DMS 273 (cell line): ENCODE data around the gene GOLGA6L7.
"Not testable (repeated sequence)": the region's sequence is repeated elsewhere in the genome, so short reads cannot be mapped to it uniquely, and the experiment has no call there.

Source experiments
- DNase-seq: peaks from one replicate; lab custom pipeline; 2025; ENCODE audit not compliant: unreplicated experiment; lab: John Stamatoyannopoulos, UW

The GOLGA6L7 gene

DNA sequence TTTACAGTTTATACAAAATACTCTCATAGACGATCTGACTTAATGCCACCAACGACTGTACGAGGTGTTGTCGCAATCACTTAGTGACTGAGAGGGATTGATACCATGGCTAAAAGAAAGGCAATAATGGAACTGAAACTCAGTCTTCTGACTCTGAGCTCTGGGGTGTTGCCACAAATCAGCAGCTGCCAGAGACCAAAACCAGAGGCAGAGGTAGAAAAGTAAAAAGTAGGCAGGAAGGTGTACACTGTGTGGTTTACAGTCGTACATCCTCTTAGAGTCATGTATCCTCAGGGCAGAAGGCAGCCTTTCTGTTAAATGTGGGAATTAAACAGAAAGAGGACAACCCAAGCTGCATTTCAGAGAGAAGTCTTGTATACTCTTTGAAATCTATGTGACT, 1.2 kb downstream of the GOLGA6L7 start:
- DNase-seq = not testable (repeated sequence)

DNA sequence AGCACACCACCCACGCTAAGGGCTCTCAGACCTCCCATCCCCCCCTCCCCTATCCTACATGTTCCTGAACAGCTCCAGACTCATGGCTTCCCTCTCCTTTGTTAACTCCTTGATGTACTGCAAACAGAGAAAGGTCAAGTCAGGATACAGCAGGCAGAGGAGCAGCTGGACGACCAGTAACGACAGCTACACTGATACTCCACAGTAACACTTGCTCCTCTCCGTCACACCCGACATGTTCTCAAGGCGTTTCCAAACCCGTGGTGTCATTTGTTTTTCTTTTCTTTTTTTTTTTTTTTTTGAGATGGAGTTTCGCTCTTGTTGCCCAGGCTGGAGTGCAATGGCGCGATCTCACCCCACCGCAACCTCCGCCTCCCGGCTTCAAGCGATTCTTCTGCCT, 4.3 kb downstream of the GOLGA6L7 start:
- not testable (repeated sequence) for DNase-seq

DNA sequence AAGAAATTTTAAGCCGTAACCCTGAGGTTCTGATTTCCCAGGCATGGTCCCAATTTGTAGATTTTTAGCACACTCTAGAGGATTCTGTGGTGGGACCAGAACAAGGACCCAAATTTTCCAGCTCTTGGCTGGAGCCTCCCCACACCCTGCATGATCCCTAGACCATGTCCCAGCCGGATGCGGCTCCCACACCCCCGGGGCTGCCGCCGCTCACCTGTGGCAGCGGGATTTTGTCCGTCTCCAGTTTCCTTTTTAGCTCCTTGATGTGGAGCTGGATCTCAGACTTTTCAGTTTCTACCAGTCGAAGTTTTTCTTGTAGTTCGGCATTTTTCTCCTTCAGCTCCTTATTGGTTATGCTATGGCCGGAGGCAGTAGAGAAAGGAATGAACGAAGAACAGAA, 4.9 kb downstream of the GOLGA6L7 start:
- DNase-seq = not testable (repeated sequence)

DNA sequence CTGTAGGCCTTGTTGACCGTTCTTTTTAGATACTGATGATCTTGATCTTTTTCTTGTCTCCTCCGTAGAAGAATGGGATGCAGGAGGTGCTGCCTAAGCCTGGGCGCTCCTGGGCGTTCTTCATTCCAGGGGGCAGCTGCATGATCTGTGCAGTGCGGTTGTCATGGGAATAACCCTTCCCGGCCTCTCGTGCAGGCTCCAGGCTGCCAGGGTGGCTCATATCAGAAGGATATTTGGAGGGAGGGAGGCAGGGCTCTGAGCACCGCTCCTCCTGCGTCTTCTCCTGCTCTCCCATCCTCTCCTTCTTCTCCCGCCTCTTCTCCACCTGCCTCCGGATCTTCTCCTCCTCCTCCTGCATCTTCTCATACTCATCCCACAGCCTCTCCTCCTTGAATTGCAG, 6.2 kb downstream of the GOLGA6L7 start:
- not testable (repeated sequence) for DNase-seq

DNA sequence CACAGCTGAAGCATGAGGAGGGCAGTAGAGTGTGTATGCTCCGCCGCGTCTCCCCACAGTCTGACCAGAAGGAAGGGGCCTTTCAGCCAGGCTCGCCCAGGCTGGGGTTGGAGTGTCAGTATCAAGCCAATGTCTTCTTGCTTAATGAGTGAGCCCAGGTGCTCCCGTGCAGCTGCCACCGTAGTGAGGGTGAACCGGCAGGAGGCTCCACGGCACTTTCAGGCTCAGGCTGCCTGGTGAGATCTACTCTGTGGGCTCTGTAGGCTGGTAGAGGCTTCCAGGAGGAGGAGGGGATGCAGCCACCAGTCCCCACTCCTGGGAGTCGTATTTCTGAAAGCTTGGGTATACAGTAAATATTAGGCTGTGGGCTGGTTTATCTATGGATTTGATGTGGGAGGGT, 8.2 kb downstream of the GOLGA6L7 start:
- not testable (repeated sequence) for DNase-seq

DNA sequence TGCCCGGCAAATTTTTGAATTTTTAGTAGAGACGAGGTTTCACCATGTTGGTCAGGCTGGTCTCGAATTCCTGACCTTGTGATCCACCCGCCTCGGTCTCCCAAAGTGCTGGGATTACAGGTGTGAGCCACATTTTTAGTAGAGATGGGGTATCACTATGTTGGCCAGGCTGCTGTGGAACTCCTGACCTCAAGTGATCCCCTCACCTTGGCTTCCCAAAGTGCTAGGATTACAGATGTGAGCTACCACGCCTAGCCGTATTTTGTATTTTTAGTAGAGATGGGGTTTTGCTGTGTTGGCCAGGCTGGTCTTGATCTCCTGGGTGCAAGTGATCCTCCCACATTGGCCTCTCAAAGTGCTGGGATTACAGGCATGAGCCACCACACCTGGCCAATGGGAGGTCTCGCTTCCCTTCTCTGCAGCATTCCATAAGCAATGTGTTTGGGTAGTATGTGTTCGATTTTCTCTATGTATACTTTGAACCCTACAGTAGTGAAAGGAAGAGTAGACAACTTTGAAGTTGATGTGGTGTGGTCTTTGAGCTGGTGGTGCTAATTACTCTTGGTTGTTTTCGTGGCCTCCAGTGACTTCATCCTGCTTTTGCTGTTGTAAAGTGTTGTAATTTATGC, 13.4 kb downstream of the GOLGA6L7 start:
- not testable (repeated sequence) for DNase-seq

DNA sequence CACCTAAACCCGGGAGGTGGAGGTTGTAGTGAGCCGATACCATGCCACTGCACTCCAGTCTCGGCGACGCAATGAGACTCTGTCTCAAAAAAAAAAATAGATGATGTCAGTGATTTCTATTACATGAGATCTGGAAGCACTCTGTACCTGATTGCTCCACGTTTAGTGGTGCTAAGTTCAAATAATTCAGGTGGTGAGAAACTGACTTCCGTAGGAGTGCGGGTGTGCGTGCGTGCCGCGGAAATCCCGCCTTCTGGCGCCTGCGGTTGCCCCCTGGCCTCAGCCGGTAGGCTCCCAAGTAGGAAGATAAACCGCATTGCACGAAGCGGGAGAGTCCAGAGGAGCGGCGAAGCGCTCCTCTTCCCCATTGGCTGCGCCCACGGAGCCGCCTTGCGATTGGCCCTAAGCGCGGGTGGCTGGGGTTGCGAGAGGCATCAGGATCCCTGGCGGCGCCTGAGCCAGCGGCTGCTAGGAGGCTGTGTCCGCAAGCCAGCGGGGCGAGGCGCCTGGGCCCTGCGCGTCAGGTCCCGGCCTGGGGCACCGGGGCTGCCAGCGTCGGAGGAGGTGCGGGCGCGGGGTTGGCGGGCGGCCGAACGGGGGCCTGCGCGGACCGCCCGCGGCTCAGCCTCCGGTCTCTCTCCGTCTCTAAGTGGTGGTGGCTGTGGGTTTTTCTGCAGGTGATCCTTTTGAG, 16.4 kb downstream of the GOLGA6L7 start:
- peak; percentile 94 for DNase-seq

DNA sequence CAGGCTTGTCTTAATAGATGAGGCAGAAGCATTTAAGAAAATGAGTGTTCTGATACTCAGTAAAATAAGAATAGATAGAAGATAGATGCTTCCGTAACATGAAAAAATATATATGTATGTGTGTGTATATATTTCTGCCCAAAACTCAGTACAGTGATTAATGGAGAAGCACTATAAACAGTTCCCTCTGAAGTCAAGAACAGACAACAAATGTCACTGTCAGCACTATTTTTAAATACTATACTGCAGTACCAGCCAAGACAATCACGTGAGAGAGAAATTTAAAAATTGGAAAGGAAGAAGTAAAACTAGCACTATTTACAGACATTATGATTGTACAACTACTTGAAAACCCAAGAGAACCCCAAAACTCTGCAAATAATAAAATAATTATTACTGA, 27.0 kb downstream of the GOLGA6L7 start:
- not testable (repeated sequence) for DNase-seq

DNA sequence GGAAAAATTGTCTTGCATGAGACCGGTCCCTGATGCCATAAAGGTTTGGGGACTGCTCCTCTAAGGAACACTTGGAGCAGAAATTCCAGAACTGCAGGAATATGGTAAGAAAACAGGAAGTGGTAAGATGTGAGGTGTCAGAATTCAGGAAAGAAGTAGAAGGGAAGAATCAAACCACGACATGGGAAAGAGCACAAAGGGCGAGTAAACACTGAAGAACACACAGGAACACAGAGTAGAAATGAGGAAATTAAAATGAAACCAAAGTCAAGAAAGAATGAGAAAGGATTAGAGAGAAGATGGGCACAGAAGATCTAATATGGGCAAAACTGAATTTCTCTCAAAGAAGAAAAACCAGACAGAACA, 28.5 kb downstream of the GOLGA6L7 start:
- DNase-seq = not testable (repeated sequence)

DNA sequence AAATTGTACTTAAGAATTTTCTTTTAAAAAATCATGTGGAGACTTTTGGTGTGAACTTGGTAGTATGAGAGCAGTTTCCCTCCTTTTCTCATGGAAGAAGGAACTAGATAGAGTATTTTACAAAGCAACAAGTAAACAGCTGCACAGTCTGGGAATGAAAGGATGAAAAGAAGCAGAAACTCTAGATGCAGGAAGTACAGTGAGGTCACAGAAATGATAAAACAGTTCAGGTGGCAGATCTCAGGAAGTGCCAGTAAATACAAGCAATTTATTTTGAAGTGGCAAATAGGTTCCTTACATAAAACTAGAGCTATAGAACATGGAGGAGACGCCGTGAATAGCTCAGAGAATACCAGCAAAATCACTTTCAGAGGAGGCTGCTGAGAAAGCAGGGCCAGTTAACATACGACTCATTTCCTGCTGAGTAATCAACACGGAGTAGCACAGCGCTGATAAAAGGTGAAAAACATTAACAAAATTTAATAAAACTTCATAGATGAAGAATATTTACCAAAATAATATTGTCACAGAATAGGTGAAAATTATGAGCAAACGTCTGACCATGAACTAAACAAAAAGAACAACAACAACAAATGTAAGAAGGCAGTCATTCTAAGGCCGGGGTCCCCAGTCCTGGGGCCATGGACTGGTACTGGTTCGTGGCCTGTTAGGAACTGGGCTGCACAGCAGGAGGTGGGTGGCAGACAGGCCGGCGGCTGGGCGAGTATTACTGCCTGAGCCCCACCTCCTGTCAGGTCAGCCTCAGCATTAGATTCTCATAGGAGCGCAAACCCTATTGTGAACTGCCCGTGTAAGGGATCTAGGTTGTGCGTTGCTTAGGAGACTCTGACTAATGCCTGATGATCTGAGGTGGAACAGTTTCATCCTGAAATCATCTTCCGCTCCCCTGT, 29.2 kb downstream of the GOLGA6L7 start:
- not testable (repeated sequence) for DNase-seq

DNA sequence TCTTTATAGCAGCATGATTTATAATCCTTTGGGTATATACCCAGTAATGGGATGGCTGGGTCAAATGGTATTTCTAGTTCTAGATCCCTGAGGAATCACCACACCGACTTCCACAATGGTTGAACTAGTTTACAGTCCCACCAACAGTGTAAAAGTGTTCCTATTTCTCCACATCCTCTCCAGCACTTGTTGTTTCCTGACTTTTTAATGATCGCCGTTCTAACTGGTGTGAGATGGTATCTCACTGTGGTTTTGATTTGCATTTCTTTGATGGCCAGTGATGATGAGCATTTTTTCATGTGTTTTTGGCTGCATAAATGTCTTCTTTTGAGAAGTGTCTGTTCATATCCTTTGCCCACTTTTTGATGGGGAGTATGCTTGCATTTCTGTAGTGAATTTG, 30.3 kb downstream of the GOLGA6L7 start:
- not testable (repeated sequence) for DNase-seq

DNA sequence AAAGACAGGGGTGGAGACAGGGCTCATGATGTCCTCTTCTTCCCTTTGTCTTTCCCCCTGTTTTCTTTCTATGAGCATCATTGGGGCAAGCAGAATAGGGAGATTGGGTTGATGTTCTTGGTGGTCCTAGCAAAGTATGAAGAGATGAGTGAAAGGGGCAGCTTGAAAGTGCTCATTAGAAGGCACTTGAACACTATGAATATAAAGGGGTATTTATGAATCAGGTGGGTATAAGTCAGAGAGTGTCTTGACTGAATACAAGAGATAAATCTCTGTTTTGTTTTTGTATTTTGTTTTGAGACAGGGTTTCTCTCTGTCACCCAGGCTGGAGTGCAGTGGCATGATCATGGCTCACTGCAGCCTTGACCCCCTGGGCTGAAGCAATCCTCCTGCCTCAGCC, 34.4 kb downstream of the GOLGA6L7 start:
- DNase-seq = not testable (repeated sequence)

DNA sequence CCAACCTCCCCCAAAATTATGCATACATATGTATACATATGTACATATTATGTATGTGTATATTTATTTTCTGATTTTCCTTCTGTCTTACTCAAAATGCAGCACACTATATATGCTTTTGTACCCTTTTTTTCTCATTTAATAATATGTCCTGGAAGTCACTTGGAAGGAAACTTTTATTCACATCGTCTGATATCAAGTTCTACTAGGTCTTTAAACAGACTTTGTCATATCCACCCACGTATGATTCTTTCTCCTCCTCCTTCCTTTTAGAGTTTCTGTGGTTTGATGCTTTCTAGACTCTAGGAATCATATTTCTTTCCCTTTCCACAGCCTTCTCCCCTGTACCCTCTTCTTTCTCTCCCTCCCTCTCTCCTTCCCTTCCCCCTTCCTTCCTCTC, 35.1 kb downstream of the GOLGA6L7 start:
- not testable (repeated sequence) for DNase-seq

DNA sequence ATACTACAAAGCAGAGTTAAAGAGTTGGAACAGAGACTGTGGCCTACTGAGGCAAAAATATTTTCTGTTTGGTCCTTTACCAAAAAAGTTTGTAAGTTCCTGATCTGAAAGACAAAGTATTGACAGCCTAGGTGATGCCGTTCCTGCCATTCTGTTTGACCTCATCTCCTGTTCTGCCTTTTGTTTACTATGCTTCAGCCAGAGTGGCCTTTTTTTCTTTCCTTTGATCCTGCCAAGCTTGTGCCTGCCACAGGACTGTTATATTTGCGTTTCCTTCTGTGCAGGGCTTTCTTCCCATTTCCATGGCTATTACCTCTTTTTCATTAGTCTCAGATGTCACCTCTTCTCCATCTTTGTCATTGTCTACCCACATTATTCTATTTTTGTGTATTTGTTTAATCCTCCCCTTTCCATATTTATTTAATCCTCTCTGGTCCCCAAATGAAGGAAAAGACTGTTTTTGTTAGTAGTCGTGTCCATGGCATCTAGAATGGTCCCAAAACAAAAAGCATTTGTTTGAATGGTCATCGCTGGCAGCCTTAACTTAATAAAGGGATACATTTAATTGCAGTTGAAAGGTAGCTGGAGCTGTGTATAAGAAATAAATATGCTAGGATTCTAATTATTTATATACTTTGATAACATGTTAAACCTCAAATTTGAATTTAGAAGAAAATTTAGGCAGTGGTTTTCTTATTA, 36.4 kb downstream of the GOLGA6L7 start:
- DNase-seq = not testable (repeated sequence)

DNA sequence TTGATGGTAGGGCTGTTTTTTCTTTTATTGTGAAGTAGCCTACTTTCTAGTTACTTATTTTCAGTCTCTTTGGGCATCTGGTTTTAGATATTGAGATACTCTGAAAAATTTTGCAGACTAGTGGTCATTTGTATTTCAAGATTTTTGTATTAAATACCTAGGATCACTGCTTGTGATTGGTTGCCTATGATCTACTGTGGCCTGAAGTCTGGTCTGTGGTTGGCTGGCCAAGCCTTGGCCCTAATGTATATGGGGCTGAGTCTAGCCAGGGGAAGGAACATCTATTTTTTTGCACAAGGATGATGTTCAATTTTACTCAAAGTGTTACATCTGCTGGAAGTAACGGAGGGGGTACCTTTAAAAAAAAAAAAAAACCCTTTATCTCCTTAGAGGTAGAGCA, 38.0 kb downstream of the GOLGA6L7 start:
- not testable (repeated sequence) for DNase-seq

DNA sequence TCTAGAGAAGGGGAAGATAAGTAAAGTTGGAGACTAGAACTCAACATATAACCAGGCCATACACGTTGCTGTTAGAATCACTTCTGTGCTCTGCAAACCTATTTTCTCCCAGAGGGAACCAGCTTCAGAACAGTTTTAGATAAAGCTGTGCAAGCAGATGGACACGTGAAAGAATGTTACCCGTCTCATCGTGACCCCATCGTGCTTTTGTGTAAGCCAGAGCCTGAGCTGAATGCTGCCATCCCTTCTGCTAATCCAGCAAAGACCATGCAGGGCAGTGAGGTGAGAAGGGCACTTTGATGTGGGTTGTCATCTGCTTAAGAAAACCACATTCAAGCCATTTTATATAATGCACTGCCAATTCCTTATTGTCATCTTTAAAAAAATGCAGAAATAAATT, 40.3 kb downstream of the GOLGA6L7 start:
- not testable (repeated sequence) for DNase-seq

DNA sequence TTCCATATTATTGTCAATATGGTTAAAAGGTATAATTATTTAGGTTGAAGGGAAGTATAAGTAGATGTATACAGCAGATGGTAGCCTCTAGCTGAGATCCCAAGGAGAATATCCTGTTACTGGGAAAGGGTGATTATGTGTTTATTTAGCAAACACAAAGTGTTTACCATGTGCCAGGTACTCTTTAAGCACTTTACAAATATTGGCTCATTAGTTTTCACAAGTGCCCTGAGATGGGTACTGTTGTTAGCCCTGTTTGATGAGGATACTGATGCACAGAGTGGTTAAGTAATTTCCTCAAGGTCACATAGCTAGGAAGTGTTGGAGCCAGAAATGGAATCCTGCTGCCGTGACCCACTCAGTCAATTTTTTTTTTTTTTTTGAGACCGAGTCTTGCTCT, 48.1 kb downstream of the GOLGA6L7 start:
- DNase-seq = peak; percentile 4

DNA sequence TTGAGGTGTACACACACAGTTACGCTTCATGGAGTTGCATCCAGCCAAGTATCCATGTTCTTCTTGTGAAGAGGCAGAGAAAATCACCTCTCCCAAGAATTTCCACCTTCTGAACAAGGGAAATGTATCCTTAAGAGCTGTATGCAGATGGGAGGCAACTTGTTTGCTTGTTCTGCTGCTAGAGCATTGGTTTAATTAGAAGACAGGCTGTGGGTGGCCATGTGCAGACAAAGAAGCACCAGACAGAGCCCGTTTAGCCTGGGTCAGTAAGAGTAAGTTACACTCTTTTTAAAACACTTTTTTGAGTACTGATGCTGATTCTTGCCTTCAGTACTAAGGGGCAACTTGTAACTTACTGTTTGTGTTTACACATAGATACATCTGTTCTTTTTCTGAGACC, 50.2 kb downstream of the GOLGA6L7 start:
- not testable (repeated sequence) for DNase-seq

DNA sequence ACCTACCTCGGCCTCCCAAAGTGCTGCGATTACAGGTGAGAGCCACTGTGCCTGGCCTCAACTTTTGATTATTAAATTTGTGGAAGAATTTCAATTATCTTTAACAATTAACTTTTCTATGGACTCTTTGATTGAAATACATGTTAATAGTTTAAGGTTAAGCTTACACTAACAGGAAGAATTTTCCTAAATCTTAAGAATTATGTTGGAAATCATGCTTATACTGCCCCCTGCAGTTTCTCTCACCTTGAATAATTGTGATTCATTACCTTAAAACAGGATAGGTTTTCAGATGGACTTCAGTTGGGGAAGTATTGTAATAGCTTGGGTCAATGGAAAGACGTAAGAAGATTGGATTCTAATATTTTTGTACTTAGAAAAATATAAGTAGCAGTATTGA, 54.2 kb downstream of the GOLGA6L7 start:
- DNase-seq = peak; percentile 19
